Glomerular endothelial cell (primary cell): ENCODE data around the gene ARNT2. TPM values are rescaled to one million over a fixed set of nuclear protein-coding genes. Genes with fewer than 3 reads are reported as not detected.

Experiments used
- DNase-seq: peaks from one replicate; pipeline ENCODE4 v3.0.0-alpha.2; 2011; ENCODE audit warnings: low read depth, low spot score; ENCODE audit errors: extremely low read depth
- total RNA-seq: library from RNA; depleted of rRNA; stranded (reverse); fragments of >200 nt; gene quantifications from 2 replicates; pipeline ENCODE4 v1.2.3, GENCODE V29; 2015

ARNT2 gene
- total RNA-seq, 1 donor from 2014 or later, result 1.3 TPM

GRCh38 chr15:80462836-80463512, 58.8 kb downstream of the ARNT2 start:
- DNase-seq, result no peak

GRCh38 chr15:80464951-80465625, 60.9 kb downstream of the ARNT2 start:
- no peak for DNase-seq

DNA sequence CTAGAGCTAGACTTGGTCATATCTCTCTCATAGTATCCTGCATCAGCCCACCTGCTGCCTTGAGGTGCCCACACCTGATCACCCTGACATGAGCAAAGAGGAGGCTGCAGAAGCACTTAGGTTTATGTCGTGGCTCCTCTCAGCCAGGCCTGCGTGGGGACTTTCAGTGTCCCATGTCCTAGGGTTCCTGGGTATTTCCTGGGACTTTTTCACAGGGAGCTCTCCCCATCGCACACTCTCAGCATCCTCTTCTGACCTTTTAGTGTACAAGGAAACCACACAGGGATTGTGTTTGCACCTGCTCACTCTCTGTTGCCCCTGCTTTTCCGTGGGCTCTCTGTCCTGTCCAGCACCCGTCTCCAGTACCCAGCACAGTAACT, 61.4 kb downstream of the ARNT2 start:
- DNase-seq, result no peak

DNA sequence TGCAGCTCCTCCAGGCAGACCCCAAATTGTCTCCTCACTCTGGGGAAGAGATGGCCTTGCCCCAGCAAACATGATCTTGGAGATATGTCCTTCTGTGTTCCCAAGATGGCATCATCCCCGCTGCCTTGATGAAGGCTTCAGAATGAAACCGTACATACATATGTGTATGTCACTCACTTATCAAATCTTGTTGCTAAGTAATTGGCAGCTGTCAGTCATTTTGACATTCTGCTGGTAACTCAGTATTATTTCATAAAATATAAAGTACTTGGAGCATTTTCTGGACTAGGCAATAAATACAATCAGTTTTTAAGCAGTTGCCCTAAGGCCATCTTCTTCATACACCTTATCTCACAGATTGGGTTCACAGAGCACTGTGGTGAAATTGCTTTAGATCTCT, 62.4 kb downstream of the ARNT2 start:
- DNase-seq, result no peak

DNA sequence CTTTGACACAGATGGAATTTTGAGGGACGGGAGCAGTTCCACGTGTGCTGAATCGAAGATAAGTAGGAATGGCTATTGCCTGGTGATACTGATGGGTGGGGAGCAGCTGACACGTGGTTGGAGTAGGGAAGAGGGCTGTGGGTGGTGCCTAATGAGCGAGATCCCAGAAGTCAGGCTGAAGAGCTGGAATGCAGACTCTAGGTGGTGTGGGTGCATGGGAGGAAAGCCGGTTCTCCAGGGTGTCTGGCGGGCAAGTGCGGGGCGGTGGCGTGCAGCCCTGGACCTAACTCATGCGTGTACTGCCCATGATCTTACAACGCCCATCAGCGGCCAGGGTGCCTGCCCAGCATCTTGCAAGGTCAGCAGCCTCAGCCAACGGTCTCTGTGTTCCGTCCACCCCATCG, 63.1 kb downstream of the ARNT2 start:
- no peak for DNase-seq

DNA sequence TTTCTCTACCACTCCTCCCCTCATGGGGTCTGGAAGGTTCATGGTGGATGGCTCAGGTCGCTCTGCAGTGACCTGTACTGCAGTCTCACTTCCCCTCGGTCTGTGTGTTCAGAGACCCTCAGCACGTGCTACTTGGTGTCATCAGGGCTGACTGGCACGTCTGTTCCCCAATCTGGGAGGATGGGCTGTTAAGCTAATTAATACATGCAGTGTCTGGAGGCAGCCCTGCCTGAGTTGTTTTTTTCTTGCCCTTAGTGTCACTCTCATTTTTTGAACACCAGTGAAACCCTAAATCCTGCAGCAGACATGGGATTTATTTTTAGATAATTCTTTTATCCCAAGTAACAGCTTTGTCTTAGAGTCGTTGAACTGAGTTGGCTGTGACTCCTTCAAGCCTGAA, 64.6 kb downstream of the ARNT2 start:
- DNase-seq, result no peak

GRCh38 chr15:80471881-80472280, 67.7 kb downstream of the ARNT2 start:
- DNase-seq, result no peak

DNA sequence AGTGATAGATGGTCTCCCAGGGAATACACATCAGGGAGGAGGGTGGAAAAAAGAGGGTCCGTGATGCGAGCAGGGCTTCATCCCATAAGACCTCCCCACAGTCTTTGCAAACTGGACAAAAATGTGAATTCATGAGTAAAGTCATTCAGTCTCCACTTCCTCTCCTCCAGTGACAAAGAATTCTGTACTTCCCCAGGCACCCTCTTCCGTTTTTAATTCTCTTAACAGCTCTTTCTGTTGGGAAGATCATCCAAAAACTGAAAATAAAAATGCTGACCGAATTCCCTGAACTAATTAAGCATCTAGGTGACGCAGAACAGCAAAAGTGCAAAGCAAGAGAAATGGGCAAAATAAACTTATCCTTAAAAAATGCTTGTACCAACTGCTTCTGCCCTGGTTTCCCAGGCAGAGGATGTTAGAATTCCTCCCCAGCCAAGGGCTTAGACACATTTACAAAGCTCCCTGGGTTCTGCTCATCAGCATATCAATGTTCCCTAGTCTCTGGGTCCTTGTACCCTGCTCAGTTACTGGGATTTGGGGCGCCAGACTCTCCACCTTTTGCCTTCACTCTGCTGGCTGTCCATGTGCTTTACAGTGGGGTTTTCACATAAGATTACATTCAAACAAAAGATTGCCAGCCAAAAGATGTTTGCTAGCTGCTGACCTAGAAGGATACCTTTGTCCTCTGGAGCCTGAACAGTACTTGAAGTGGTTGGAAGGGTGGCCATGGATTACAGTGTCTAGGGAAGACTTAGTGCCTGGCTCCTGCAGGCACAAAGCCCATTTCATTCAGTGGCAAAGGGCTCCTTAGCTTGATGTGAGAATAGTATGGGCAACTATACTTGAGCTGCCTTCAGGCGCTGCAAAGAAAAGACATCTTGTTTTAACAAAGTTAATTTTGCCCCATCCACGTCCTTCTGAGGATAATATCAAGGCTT, 69.4 kb downstream of the ARNT2 start:
- DNase-seq, result no peak

- DNase-seq, result no peak
Measured at GRCh38 chr15:80474224-80475215, 70.3 kb downstream of the ARNT2 start.

GRCh38 chr15:80475572-80475971, 71.4 kb downstream of the ARNT2 start:
- no peak for DNase-seq

DNA sequence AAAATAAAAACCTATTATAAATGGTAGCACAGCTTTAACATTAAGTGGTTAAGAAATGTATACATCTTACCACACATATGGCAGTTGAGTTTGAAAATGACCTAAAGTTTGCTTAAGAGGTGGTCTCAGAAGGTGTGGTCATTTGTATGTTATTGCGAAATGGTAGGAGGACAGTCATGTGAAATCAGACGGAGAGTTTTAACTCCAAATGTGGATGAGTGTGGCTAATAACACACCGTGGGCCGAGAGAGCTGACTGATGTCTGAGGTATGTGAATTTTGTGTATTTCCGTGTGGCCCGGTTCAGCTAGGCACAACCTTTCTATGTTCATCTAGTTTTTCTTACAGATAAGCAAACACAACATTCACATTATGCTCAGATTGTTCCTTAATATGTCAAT, 71.9 kb downstream of the ARNT2 start:
- DNase-seq, result no peak

DNA sequence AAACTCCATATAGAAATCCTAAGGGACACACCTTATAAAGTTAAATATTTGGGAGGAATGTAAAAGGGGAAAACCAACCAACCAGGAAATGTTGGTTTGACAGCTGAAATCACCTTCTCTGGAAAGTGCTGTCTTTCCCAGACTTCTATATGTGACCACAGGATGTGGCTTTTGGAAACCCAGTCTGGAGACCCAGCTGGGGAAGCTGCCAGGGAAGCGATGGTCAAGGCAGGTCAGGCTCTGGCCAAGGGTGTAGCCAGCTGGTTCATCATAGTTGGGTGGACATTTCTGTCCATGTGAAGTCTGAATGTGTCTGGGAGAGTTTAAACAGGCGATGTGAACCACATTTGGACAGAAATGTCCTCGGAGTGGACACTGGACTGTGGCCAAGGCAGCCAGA, 73.9 kb downstream of the ARNT2 start:
- DNase-seq, result no peak

DNA sequence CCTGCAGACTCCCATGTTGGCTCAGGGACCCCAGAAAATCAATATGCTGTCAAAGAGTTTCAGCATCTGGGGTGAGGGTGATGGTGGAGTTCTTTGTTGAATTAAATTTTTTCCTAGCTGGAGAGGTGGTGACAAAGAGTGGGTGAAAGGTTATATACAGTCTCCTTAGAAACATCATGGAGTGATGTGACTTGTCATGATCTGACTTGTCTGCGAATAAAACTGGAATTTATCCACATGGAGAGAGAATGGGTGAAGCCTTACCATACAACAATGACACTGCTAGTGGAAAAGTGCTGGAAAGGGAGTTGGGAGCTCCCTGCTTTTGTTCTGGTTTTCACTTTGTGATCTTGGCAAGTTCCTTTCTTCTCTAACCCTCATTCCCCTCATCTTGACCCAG, 75.0 kb downstream of the ARNT2 start:
- no peak for DNase-seq

DNA sequence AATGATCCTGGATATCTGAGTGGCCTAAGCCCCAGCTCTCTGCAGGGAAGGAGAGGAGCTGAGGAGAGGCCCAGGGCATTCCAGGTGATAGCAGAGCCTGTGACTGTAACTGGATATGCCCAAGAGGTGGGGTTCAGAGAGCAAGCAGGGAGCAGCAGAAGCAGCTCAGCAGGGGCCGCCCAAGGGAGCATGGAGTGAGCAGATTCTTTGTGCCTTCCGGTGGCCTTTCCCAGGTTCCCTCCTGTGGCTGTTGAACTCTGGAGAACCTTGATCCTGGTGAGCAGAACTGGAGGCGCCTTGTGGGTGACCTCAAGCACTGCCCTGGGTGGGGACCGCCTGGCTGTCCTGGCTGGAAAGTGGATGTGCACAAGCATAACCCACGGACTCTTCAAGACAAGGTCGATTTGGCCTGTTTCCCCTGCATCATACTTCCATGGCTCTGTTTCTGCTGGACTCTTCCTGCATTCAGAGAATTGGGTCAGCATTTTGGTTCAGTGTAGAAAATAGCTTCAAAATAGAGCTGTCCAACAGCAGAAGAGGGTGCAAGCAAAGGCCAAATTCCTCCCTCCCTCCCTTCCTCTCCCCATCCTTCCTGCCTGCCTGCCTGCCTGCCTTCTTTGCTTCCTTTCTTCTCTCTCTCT, 76.1 kb downstream of the ARNT2 start:
- no peak for DNase-seq

- DNase-seq, result no peak
Measured at GRCh38 chr15:80480909-80481308, 76.7 kb downstream of the ARNT2 start.

DNA sequence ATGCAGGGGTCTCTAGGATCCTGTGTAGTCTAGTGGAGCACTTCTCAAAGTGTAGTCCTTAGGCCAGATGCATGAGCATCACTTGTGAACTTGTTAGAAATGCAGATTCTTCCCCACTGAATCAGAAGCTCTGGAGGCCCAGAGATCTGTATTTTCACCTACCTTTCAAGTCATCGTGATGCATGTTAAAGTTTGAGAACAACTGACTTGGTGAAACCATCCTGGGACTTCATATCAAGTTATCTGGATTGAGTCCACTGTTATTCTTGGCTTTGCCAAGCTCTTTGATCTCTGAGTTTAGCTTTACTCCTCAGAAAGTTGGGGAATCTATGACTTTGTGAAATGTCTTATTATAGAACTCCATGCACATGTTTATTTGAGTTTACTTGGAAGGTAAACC, 78.5 kb downstream of the ARNT2 start:
- no peak for DNase-seq

DNA sequence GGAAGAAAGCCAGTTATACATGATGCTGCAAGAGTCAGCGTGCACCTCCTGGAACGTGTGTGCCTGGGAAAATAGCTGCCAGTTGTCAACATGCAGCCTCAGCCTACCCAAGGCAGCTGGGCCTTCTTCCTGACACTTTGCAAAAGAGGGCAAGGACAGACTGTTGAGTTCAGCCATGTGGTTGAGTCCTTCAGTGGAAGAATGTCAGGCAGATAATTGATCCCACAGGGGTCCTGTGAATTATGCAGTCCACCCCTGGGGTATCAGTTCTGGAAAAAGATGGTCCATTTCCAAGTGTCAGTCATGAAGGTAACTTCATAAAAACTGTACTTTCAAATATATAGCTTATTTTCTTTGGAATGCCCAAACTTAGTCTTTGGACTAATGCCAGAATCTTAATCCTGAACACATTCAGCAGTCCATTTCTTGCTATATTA, 79.6 kb downstream of the ARNT2 start:
- no peak for DNase-seq

- DNase-seq, result no peak
Measured at GRCh38 chr15:80484333-80484864, 80.2 kb downstream of the ARNT2 start.

GRCh38 chr15:80485370-80486164, 81.4 kb downstream of the ARNT2 start:
- DNase-seq, result no peak
